SK-MEL-5 (cell line): Measurements from ENCODE around the gene XRCC4. TPM values are rescaled to one million over a fixed set of nuclear protein-coding genes. Genes with fewer than 3 reads are reported as not detected.

Source experiments
- DNase-seq: peaks from one replicate; pipeline ENCODE4 v3.0.0-alpha.2; 2016; ENCODE audit warnings: low read depth, low spot score
- in situ Hi-C: cut with HindIII; loops from 2 replicates; pipeline ENCODE4 v1.10.0; 2016; ENCODE audit warnings: low sequenced_read_pairs, high pct_unique_total_duplicates, low pct_unique_long_range_greater_than_20kb
- total RNA-seq: library from RNA; depleted of rRNA; stranded (reverse); fragments of >200 nt; shearing (Covaris generic); gene quantifications from 2 replicates; pipeline ENCODE4 v1.2.3, GENCODE V29; 2014

XRCC4 gene
- total RNA-seq, 1 experiment from 2014 or later, result 21.1 TPM

DNA sequence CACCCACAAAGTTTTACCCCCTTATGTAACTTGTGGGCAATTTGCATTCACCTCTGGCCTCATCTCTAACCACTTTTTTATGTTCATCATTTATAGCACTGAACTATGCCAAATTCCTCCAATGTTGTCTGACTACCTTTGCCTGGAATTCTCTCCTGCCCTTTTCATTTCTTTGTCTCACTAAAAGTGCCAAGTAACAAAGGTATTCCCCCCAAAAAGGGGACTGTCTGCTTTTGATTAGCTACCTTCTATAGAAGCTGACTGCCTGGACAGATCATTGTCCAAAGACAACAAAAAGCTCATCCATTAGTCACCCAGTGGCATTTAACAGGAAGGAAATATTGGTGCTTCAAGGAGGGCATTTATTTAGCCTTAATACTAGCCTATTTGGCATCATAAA is 204.3 kb downstream of the XRCC4 start:
- in situ Hi-C loops, result no loop called here
- DNase-seq, result no peak

DNA sequence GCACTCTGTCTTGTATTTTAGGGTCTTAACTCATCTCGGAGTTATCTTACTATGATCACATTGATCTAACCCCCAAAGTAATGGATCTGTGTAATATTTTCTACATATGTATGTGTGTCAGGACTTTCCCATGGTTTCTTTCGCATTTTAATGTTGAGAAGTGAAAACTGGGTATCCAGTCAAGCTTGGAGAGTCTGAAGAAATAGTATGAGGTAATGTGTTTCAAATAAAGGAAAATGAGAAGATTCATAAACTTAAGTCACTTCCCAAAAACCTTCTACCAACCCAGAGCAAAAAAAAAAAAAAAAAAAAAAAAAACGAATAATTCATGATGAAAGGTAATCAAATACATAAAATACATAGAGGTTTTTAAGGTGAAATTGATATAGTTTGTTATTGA is 206.4 kb downstream of the XRCC4 start:
- in situ Hi-C loops, result no loop called here
- no peak for DNase-seq

DNA sequence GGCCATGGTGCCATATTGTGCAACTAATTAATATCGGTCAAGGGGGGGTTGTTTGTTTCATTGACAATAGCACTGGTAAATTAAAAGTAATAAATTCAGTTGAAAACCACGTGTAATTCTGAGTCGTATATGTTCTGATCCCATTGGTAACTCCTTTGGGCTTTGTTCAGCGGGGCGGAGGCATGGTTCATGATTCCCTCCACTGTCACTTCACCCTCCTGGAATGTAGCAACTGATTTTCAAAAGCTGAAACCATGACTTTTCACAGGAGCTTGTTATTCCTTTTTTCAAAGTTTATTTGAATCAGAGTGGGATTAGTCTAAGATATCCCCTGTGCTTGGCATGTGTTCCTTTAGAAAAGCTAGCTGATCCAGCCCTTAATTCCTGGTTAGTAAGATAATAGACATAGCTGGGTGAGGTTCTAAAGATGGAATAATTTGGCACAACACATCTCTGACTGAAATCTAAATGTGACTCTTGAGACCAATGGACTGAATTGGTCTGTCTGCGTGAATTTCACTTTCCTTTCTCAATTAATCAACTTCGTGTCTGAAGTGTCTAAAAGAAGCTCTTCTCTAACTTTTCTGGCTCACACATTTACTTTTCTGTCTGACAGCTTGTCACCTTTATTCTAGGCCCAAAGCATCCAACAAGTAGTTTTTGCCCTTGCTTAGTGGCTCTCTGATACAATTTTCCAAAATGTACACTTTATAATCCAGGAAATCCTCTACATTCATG is 208.5 kb downstream of the XRCC4 start:
- DNase-seq, result no peak
- in situ Hi-C loops, result no loop called here

DNA sequence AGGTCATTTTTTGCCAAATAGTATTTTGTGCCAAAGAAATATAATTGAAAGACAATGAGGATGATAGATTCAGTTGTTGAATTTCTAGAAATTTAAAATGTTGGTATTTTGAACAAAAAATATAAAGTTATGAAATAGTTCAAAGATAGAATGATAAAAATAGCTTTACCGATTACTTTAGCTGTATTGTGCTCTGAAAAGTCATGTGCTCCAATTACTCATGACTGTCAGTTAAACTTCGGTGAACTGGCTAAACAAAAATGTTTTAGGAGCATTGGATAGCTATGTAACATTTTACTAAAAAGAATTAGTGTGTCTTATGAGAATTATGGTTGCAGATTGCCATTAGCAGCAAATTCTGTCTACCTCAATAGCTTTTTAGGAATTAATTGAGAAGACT is 216.9 kb downstream of the XRCC4 start:
- in situ Hi-C loops, result no loop called here

DNA sequence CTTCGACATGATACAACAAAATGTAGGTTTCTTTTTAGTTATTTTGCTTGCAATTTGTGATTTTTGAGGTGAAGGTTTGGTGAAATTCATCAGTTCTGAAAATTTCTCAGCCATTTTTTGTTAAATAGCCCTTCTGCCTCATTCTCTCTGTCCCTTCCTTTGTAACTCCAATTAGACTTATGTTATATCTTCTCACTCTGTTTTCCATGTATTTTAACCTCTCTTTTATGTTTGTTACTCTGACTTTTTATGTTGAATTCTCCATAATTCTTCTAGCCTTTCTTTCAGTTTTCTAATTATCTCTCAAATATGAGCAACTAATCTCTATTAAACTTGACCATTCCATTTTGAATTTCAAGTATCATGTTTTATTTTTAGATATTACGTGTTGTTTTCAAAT is 222.0 kb downstream of the XRCC4 start:
- no peak for DNase-seq
- in situ Hi-C loops, result no loop called here

More for the DNA sequence above, 216.9 kb downstream of the XRCC4 start:
- peak; percentile 34 for DNase-seq

DNA sequence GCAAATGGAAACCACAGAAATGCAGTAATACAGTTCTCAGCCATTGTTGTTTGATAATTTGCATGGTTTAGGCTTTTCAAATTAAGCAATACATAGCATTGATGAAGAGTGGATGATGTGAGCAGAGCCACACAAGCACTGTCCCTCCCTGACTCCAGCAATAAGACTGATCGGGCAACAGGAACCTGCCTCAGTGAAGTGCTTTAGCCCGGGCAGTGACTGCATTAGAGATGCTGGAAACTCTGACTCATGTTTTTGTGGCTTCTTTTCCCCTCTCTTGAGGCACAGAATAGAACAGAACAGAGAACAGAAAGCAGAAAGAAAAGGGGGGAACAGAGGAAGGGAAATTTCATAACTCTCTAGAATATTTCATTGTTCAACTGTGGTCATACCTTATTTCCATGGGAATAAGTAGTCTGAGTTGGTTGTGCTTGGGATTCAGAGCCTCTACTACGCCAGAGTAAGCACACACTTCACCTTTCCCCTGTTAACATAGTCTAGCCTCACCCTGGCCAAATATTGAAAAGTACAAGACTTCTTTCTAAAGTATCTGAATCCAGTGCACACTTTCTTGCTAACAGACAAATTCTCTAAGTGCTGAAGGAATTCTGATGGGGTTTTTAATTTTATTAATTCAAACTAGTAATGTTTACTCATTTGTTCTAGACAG is 229.4 kb downstream of the XRCC4 start:
- in situ Hi-C loops, result no loop called here
- peak; percentile 22 for DNase-seq

DNA sequence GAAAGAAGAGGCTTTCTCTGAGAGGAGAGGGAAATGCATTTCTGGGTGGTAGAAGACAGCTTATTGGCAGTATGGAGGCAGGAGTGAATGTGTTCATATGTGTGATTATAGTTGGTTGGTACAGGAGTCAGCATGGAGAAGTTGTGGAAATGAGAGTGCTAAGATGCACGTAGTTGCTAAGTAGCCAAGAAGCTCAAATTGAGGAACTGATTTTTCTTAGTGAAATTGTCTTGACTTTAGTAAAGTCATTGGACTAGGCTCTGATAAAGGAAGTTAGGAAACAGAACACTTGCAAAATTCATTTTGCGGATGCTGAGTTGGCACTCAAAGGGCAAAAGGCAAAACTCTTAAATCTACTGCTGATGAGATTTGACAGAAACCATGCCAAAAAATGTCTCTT is 235.3 kb downstream of the XRCC4 start:
- in situ Hi-C loops, result no loop called here
- DNase-seq, result no peak

DNA sequence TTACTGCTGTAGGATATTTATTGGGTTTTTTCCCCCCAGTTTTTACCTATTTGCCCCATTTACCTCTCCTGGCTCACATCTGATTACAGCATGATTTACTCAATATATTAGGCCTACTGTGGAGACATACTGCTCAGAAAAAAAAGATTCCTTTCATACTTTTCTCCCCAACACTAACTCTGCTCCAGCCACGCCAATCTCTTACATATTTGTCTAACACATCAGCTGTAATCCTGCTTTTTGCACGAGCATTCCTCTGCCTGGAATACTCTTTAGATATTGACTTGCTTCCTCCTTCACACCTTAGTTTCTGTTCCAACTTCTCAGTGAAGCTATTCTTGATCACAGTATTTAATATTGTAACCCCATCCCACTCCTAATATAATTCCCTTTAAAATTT is 236.1 kb downstream of the XRCC4 start:
- in situ Hi-C loops, result no loop called here
- no peak for DNase-seq

DNA sequence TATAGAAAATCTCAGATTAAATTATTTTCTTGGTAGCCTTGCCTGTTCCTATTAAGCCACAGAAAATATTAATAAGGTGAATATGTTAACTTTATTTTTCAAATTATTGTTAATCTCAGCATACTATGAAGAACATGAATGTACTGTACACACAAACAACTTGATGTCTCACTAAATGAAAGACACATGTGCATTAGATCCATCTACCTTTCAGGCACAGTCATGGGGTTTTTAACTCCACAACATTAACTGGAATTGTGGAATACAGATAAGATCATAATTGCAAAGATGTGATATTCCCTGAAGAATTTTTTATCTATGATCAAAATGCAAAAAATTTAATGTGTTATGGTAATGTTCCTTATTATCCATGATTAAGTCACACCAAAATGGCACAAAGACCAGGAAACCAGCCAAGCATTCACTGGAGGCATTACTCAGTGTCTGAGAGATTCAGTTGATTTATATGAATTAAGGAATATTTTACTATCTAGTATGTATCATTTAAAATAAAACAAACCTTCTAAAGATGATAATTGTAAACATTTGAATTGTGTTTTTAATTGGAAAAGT is 244.2 kb downstream of the XRCC4 start:
- in situ Hi-C loops, result no loop called here
- no peak for DNase-seq

DNA sequence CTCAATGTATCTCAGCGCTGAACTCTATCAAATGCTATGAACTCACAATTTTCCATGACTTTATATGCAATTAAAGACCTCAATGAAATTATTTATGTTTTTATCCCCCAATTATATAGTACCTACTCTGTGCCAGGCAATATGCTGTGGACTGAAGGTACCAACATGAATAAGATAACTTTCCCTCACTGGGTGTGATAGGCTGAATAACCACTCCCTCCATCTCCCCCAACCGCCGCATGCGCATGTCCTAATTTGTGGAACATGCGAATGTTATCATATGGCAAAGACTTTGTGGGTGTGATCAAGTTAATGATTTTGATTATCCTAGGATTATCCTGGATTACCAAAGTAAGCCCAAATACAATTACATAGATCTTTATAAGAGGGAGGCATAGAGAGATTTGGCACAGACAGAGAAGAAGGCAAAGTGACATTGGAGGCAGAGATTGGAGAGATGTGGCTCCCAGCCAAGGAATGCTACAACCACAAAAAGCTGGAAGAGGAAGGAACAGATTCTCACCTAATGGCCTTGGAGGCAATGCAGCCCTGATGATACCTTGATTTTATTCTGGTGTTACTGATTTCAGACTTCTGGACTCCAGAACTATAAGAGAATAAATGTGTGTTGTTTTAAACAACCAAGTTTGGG is 245.1 kb downstream of the XRCC4 start:
- in situ Hi-C loops, result no loop called here
- DNase-seq, result no peak

DNA sequence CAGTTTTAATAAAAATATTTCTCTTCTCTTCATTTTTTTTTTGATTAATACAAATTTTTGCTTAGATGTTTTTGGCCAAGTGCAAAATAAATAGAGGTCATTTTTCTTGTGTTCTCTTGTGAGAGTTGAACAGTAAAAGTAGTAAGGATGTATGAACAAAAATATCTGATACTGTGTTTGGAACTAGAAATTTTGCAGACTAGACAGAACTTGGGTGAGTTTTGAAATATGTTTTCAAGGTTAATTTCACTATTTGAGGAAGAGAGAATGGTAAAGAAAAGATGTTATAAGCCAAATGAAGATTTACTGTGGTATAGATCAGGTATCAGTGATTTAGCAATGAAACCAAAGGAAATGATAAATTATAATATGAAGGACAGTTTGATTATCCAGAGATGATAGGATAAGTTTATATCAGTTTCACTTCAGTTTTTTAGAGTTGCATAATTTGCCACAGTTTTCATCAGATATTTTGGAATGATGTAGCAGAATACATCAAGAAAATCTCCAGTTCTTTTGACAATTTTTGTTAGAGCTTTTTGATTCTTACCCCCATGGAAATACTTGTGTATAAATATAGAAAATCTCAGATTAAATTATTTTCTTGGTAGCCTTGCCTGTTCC is 246.3 kb downstream of the XRCC4 start:
- no peak for DNase-seq
- in situ Hi-C loops, result no loop called here

DNA sequence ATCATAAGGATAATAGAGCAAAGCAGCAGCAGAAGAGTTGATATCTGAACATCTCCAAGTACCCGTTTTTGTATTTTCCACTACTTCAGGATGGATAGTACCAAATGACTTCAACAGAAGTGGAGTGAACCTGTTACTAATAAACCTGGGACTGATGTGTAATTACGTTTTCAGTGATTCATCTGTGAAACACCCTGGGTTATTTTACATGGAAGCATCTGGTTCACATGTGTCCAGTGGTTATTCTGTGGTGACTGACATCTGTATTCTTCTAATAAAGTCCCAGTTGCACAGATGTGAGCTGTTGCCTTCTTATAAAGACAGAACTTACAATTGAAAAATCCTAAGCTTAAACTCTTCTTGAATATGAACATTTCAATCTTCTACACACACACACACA is 254.5 kb downstream of the XRCC4 start:
- in situ Hi-C loops, result no loop called here
- DNase-seq, result no peak

DNA sequence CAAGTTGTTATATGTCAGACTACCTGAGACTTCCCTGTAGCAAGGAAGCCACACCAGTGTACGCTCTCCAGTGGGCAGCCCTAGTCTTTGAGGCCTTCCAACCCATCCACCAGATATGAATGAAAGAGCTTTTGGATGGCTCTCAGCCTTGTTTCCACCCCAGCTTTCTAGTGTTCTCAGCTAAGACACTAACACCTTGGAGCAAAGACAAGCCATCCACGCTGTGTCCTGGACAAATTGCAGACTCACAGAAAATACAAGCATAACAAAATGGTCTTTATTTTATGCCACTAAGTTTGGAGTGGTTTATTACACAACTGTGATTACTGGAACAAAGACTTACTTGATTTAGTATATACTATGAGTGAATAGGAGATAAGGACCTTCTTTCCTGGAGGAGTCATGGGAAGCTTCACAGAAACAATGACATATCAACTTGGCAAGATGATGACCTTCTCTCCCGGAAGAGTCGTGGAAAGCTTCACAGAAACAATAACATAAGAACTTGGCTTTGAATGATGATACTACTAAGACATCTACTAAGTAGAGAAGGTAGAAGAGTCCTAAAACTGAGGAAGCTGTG is 260.2 kb downstream of the XRCC4 start:
- in situ Hi-C loops, result no loop called here

DNA sequence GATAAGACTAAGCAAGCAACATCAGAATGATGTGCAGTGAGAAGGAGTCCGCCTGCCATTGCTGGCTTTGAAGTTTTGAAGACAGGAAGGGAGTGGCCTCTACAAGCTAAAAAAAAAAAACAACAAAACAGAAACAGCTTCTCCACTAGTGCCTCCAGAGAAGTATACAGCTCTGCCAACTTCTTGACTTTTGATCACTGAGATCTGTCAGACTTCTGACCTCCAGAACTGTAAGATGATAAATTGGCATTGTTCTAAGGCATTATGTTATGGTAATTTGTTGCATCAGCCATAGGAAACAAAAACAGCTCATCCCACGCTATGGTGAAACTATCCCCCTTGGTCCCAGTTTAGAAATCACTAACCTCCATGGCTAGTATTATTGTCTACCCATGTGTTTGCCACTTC is 263.2 kb downstream of the XRCC4 start:
- in situ Hi-C loops, result no loop called here
- DNase-seq, result no peak

More for the DNA sequence above, 260.2 kb downstream of the XRCC4 start:
- peak; percentile 99 for DNase-seq

DNA sequence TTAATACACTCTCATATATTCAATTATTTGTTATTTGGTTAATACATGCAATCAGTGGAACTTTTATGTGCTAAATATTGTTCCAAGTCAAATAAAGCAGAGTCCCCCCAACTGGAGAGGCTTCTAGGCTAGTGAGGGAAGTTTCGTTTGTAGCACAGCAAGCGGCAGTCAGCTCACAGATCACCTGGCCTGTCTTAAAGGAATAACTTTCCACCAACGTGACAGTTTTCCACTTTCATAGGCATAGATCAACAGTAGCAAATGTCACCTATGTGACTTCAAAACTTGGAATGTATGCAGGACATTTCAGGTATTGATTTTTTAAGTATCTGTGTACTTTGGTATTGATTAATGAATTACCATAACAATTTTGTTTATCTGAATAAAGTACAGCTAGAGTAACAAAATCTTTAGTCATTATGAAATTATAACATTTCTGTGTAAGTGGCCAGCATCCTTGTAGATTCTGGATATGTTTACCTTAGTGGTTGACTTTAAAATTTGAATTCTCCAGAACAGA is 264.5 kb downstream of the XRCC4 start:
- in situ Hi-C loops, result no loop called here
- no peak for DNase-seq

DNA sequence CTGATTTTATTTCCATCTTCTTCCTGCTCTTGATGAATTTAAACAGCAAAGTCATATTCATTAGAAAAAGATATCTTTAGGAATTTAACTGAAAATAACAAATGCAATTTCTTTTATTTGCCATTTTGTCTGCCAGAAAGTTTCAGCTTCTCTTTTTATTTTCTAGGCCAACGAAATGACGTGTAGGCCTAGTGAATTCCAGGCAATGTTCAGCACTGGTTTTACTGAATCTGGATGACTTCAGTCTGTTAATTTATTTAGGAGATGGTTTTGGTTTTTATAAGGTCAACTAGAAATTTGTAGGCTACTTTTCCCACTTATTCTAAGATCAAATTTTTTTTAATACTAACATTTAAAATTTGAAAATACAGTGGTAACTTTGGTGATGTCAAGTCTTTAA is 265.1 kb downstream of the XRCC4 start:
- no peak for DNase-seq
- in situ Hi-C loops, result no loop called here

DNA sequence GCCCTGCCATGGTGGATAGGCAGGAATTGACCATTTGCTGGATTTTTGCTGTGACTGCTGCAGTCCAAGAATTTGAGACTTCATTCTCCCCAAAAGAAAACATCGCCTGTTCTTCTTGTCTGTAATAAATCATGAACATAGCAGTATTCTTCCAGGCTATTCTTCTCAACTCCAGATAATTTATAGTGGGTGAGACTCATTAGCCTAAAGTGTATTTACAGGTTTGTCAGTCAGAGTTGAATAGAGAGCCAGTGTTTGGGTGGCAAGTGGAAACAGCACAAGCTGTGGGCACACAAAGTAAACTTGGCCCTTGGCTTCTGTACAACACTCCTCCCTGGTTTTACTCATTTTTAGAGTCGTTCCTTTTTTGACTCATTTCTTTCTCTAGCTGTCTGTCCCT is 266.0 kb downstream of the XRCC4 start:
- in situ Hi-C loops, result no loop called here
- DNase-seq, result no peak

DNA sequence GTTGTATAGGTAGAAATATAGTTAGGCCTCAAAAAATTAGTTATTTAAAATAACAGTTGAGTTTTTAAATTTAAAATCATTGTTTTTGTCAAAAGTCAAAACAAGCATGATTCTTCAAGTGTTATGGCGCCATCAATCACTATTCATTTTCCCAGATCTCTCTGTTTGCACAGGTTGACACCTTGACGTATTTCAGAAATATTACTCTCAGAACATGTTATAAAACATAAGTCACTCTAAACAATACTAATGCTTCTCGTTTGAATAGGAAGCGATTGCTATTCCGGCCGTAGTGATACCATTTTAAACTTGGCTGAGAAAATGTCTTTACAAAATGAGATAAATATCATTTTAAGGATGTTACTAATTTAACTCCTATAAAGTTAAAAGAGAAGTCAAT is 268.1 kb downstream of the XRCC4 start:
- DNase-seq, result no peak
- in situ Hi-C loops, result no loop called here
